Nephron progenitor cell (in vitro differentiated cells): Measurements from ENCODE around the gene PHF1.
A peak's percentile ranks its signal among the peaks of the same experiment; 100 is the strongest.

ENCODE experiments used
- DNase-seq: peaks from one replicate; pipeline ENCODE4 v3.0.0; 2021
- H3K27ac Mint-ChIP-seq: 2 replicates; pipeline ENCODE4 v1.8.0; 2021; ENCODE audit warnings: mild to moderate bottlenecking, moderate library complexity, mixed read lengths
- H3K27me3 Mint-ChIP-seq: 2 replicates; pipeline ENCODE4 v1.8.0; 2021; ENCODE audit warnings: mild to moderate bottlenecking, low read depth, mixed read lengths; ENCODE audit not compliant: poor library complexity
- H3K36me3 Mint-ChIP-seq: 2 replicates; pipeline ENCODE4 v1.8.0; 2021; ENCODE audit warnings: low read depth, mixed read lengths
- H3K4me1 Mint-ChIP-seq: 2 replicates; pipeline ENCODE4 v1.8.0; 2021; ENCODE audit warnings: mixed read lengths
- H3K4me3 Mint-ChIP-seq: 2 replicates; pipeline ENCODE4 v1.8.0; 2021; ENCODE audit warnings: mild to moderate bottlenecking, moderate library complexity, mixed read lengths
- H3K9me3 Mint-ChIP-seq: 2 replicates; pipeline ENCODE4 v1.8.0; 2021; ENCODE audit warnings: mild to moderate bottlenecking, moderate library complexity, mixed read lengths
- TF ChIP-seq, protein P1 (sequence below): fragments of 200-600 bp; sonication (generic); IDR thresholded peaks from 2 replicates; pipeline ENCODE4 v1.5.0; 2021; ENCODE audit warnings: antibody characterized with exemption

Gene PHF1

DNA sequence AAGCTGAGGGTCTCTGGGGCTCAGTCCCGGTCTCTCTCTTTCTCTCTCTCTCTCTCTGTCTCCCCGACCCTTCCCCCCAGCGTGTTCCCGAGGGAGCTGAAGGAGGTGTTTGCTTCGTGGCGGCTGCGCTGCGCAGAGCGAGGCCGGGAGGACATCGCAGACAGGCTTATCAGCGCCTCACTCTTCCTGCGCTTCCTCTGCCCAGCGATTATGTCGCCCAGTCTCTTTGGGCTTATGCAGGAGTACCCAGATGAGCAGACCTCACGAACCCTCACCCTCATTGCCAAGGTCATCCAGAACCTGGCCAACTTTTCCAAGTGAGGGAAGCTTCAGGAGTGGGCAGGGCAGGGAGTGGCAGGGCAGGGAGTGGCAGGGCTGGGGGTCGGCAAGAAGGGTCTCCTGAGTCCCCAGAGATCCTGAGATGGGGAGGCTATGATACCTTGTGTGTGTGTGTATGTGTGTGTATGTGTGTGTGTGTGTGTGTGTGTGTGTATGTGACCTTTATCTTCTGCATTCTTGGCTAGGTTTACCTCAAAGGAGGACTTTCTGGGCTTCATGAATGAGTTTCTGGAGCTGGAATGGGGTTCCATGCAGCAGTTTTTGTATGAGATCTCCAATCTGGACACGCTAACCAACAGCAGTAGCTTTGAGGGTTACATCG is 30.0 kb downstream of the PHF1 start:
- TF ChIP-seq, protein P1, sequence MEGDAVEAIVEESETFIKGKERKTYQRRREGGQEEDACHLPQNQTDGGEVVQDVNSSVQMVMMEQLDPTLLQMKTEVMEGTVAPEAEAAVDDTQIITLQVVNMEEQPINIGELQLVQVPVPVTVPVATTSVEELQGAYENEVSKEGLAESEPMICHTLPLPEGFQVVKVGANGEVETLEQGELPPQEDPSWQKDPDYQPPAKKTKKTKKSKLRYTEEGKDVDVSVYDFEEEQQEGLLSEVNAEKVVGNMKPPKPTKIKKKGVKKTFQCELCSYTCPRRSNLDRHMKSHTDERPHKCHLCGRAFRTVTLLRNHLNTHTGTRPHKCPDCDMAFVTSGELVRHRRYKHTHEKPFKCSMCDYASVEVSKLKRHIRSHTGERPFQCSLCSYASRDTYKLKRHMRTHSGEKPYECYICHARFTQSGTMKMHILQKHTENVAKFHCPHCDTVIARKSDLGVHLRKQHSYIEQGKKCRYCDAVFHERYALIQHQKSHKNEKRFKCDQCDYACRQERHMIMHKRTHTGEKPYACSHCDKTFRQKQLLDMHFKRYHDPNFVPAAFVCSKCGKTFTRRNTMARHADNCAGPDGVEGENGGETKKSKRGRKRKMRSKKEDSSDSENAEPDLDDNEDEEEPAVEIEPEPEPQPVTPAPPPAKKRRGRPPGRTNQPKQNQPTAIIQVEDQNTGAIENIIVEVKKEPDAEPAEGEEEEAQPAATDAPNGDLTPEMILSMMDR: no peak
- H3K27ac Mint-ChIP-seq: peak overlapping the region; percentile 61
- H3K27me3 Mint-ChIP-seq: peaks cover 3% of the 10 kb centered on the region
- DNase-seq: no peak
- H3K36me3 Mint-ChIP-seq: peaks cover 72% of the 10 kb centered on the region
- no peaks in the 10 kb centered on the region for H3K9me3 Mint-ChIP-seq
- no peaks in the 10 kb centered on the region for H3K4me1 Mint-ChIP-seq
- no peak overlapping the region for H3K4me3 Mint-ChIP-seq

DNA sequence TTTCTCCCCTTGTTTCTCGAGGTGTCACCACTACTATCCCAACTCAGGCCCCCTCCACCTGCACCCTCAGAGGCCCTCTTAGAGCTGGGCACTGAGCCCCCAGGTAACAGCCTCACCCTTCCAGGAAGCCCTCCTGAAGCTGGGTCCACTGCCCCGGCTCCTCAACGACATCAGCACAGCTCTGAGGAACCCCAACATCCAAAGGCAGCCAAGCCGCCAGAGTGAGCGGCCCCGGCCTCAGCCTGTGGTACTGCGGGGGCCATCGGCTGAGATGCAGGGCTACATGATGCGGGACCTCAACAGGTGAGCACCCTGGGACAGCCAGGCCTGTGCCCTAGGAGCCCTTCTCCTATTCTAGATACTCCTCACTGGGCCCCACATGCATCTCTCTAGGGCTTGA is 30.6 kb downstream of the PHF1 start:
- DNase-seq: no peak
- Mint-ChIP-seq H3K4me1 (no peaks in the 10 kb centered on the region), H3K27me3 (peaks cover 3% of the 10 kb centered on the region), H3K9me3 (no peaks in the 10 kb centered on the region), H3K27ac (no peak overlapping the region), H3K4me3 (no peak overlapping the region), H3K36me3 (peaks cover 71% of the 10 kb centered on the region)
- TF ChIP-seq, protein P1: no peak

DNA sequence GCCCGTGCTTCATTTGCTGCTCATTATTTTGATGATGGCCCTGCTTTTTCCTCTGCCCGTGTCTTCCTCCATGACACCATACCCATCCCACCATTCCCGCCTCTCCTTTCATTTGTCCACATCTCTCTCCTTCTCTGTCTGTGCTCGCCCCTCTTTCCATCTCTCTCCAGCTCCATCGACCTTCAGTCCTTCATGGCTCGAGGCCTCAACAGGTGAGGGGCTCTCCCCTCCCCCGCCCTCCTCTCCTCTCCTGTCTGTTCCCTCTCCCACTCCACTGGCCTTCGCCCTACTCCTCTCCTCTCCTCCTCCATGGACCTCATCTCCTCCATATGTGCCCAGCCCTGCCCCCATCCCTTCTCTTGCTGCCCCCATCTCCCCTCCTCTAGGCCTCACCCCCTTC is 31.5 kb downstream of the PHF1 start:
- peaks cover 3% of the 10 kb centered on the region for H3K27me3 Mint-ChIP-seq
- H3K36me3 Mint-ChIP-seq: peaks cover 71% of the 10 kb centered on the region
- no peaks in the 10 kb centered on the region for H3K9me3 Mint-ChIP-seq
- DNase-seq: no peak
- H3K27ac Mint-ChIP-seq: peak overlapping the region; percentile 10
- TF ChIP-seq, protein P1: no peak
- no peak overlapping the region for H3K4me3 Mint-ChIP-seq
- H3K4me1 Mint-ChIP-seq: no peaks in the 10 kb centered on the region

DNA sequence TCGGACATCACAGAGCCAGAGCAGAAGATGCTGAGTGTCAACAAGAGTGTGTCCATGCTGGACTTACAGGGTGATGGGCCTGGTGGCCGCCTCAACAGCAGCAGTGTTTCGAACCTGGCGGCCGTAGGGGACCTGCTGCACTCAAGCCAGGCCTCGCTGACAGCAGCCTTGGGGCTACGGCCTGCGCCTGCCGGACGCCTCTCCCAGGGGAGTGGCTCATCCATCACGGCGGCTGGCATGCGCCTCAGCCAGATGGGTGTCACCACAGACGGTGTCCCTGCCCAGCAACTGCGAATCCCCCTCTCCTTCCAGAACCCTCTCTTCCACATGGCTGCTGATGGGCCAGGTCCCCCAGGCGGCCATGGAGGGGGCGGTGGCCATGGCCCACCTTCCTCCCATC is 32.2 kb downstream of the PHF1 start:
- peaks cover 3% of the 10 kb centered on the region for H3K27me3 Mint-ChIP-seq
- TF ChIP-seq, protein P1: no peak
- no peaks in the 10 kb centered on the region for H3K9me3 Mint-ChIP-seq
- no peaks in the 10 kb centered on the region for H3K4me1 Mint-ChIP-seq
- no peak overlapping the region for H3K4me3 Mint-ChIP-seq
- no peak for DNase-seq
- peaks cover 72% of the 10 kb centered on the region for H3K36me3 Mint-ChIP-seq
- no peak overlapping the region for H3K27ac Mint-ChIP-seq

DNA sequence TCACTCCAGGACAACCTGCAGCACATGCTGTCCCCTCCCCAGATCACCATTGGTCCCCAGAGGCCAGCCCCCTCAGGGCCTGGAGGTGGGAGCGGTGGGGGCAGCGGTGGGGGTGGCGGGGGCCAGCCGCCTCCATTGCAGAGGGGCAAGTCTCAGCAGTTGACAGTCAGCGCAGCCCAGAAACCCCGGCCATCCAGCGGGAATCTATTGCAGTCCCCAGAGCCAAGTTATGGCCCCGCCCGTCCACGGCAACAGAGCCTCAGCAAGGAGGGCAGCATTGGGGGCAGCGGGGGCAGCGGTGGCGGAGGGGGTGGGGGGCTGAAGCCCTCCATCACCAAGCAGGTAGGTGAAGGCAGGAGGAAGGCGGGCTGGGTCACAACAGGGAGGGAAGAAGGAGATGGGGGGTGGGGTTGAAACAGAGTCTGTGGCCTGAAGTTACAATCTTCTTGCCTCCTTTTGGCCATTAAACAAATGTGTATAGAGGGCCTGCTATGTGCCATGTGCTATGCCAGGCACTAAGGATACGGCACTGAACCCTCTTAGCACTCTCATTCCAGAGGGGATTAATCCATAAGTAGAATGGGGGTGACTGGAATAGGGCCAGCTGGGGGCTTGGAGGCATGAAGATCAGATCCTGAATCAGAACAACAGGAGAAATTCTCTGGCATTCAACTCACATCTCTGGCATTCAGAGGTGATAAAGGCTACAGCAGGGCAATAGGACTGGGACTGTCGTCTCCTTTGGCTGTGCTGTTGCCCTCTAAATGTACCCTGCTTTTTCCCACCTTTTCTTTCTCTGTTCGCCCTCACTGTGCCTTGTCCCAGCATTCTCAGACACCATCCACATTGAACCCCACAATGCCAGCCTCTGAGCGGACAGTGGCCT is 33.0 kb downstream of the PHF1 start:
- Mint-ChIP-seq H3K27ac (peak overlapping the region; percentile 42), H3K4me3 (no peak overlapping the region), H3K36me3 (peaks cover 72% of the 10 kb centered on the region), H3K27me3 (peaks cover 3% of the 10 kb centered on the region), H3K4me1 (no peaks in the 10 kb centered on the region), H3K9me3 (no peaks in the 10 kb centered on the region)
- TF ChIP-seq, protein P1: no peak
- no peak for DNase-seq
